Smooth muscle cell (in vitro differentiated cells): Measurements from ENCODE around the gene ITGB7. TPM values are rescaled to one million over a fixed set of nuclear protein-coding genes. Genes with fewer than 3 reads are reported as not detected.
A peak's percentile ranks its signal among the peaks of the same experiment; 100 is the strongest.

Experiments used
- DNase-seq: peaks from one replicate; lab custom pipeline; 2025; ENCODE audit not compliant: unreplicated experiment; lab: John Stamatoyannopoulos, UW
- H2AFZ ChIP-seq: fragments of 200-600 bp; sonication (generic); 2 replicates; pipeline ENCODE4 v1.6.0; 2016; ENCODE audit warnings: antibody characterized with exemption, low read depth, mild to moderate bottlenecking
- H3F3A ChIP-seq: fragments of 200-600 bp; sonication (generic); 2 replicates; pipeline ENCODE4 v1.6.0; 2017; ENCODE audit warnings: antibody characterized with exemption, low read depth
- H3K27ac ChIP-seq: fragments of 200-600 bp; sonication (generic); 2 replicates; pipeline ENCODE4 v1.5.1; 2016; ENCODE audit warnings: low read depth, mild to moderate bottlenecking
- H3K27me3 ChIP-seq: fragments of 200-600 bp; sonication (generic); 2 replicates; pipeline ENCODE4 v1.6.1; 2016; ENCODE audit warnings: low read depth, mild to moderate bottlenecking
- H3K36me3 ChIP-seq: fragments of 200-600 bp; sonication (generic); 2 replicates; pipeline ENCODE4 v1.5.1; 2016; ENCODE audit warnings: low read depth
- H3K4me1 ChIP-seq: fragments of 200-600 bp; sonication (generic); 2 replicates; pipeline ENCODE4 v1.5.1; 2016; ENCODE audit warnings: low read depth
- H3K4me2 ChIP-seq: fragments of 200-600 bp; sonication (generic); 2 replicates; pipeline ENCODE4 v1.6.0; 2016; ENCODE audit warnings: mild to moderate bottlenecking
- H3K4me3 ChIP-seq: fragments of 200-600 bp; sonication (generic); 2 replicates; pipeline ENCODE4 v1.5.1; 2016; ENCODE audit warnings: mild to moderate bottlenecking
- H3K79me2 ChIP-seq: fragments of 200-600 bp; sonication (generic); 2 replicates; pipeline ENCODE4 v1.6.0; 2016; ENCODE audit warnings: low read depth, mild to moderate bottlenecking
- H3K9ac ChIP-seq: fragments of 200-600 bp; sonication (generic); 2 replicates; pipeline ENCODE4 v1.6.0; 2016; ENCODE audit warnings: low read depth
- H3K9me3 ChIP-seq: fragments of 200-600 bp; sonication (generic); replicated peaks from 2 replicates; pipeline ENCODE4 v1.5.1; 2016; ENCODE audit warnings: low read depth
- H4K20me1 ChIP-seq: fragments of 200-600 bp; sonication (generic); 2 replicates; pipeline ENCODE4 v1.6.0; 2016; ENCODE audit warnings: low read depth
- WGBS: methylation state at CpG from one replicate; pipeline ENCODE4 v1.1.7; 2016; ENCODE audit warnings: low lambda C conversion rate; 5-methylcytosine and 5-hydroxymethylcytosine counted together
- polyA plus RNA-seq: library from polyadenylated mRNA; unstranded; fragments of >200 nt; fragmentation: Nextera tagmentation; extraction: Ambion mirVana; gene quantifications from 2 replicates; pipeline ENCODE4 v1.2.1, GENCODE V29; 2016
- total RNA-seq: library from RNA; depleted of rRNA; stranded (reverse); fragments of >200 nt; gene quantifications from 2 replicates; pipeline ENCODE4 v1.2.3, GENCODE V29; 2014
- TF ChIP-seq, protein P1 (sequence below): fragments of 200-600 bp; sonication (generic); IDR thresholded peaks from 2 replicates; pipeline ENCODE4 v1.5.1; 2017; ENCODE audit warnings: borderline replicate concordance, mild to moderate bottlenecking, antibody characterized with exemption; ENCODE audit not compliant: insufficient read depth, poor library complexity, severe bottlenecking

Gene ITGB7
- total and polyA plus RNA-seq, 2 experiments from 2014 or later = 5.8 TPM; not detected in 1

DNA sequence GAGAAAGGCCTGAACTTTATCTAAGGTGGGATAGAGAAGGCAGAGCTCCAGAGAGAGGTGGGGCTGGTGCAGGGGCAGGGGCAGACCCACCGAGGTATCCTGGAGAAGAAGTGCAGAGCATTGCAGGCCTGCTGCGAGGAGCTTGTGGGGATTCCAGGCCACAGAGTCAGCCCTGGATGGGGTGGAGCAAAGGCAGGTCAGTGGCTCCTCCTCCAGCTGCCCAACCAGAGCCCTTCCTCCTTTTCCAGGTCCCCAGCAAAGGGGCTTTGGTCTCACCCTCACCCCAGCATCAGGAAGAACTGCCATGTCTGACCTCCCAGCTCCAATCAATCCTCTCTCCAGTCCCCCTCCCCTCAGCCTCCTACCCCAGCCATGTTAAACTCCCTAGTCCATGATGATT, 46.4 kb downstream of the ITGB7 start:
- H3K4me1 ChIP-seq = no peaks in the 10 kb centered on the region
- H4K20me1 ChIP-seq = no peaks in the 10 kb centered on the region
- WGBS = 65% methylated on average over 2 of the region's 2 CpGs
- no peaks in the 10 kb centered on the region for H3K79me2 ChIP-seq
- no peak overlapping the region for H3K9ac ChIP-seq
- no peaks in the 10 kb centered on the region for H3K27me3 ChIP-seq
- no peaks in the 10 kb centered on the region for H3K9me3 ChIP-seq
- H3F3A ChIP-seq = no peaks in the 10 kb centered on the region
- DNase-seq = no peak
- H3K27ac ChIP-seq = no peak overlapping the region
- no peak overlapping the region for H3K4me2 ChIP-seq
- TF ChIP-seq, protein P1, sequence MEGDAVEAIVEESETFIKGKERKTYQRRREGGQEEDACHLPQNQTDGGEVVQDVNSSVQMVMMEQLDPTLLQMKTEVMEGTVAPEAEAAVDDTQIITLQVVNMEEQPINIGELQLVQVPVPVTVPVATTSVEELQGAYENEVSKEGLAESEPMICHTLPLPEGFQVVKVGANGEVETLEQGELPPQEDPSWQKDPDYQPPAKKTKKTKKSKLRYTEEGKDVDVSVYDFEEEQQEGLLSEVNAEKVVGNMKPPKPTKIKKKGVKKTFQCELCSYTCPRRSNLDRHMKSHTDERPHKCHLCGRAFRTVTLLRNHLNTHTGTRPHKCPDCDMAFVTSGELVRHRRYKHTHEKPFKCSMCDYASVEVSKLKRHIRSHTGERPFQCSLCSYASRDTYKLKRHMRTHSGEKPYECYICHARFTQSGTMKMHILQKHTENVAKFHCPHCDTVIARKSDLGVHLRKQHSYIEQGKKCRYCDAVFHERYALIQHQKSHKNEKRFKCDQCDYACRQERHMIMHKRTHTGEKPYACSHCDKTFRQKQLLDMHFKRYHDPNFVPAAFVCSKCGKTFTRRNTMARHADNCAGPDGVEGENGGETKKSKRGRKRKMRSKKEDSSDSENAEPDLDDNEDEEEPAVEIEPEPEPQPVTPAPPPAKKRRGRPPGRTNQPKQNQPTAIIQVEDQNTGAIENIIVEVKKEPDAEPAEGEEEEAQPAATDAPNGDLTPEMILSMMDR = no peak
- H3K4me3 ChIP-seq = no peak overlapping the region
- no peak overlapping the region for H2AFZ ChIP-seq
- H3K36me3 ChIP-seq = no peaks in the 10 kb centered on the region

DNA sequence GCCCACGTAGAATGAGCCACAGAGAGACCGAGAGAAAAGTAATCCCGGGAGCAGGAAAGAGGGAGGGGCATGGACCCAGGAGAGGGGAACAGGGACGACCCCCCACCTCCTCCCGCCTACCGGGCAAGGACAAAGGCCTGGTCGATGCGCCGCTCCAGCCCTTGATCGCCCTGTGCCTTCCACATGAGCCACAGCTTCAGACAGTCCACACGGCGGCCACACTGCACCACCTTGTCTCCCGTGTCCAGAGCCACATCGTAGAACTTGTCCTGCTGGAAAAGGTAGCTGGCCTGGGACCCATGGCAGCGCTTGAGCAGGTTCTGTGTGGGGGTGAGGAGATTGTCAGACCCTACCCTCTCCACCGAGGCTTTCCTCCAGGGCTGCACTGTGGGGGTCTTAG, 47.1 kb downstream of the ITGB7 start:
- Histone ChIP-seq H3F3A (no peaks in the 10 kb centered on the region), H3K4me3 (no peak overlapping the region), H3K4me2 (no peak overlapping the region), H3K4me1 (no peaks in the 10 kb centered on the region), H3K27me3 (no peaks in the 10 kb centered on the region), H3K9me3 (no peaks in the 10 kb centered on the region), H3K79me2 (no peaks in the 10 kb centered on the region), H2AFZ (no peak overlapping the region), H4K20me1 (no peaks in the 10 kb centered on the region), H3K9ac (no peak overlapping the region), H3K36me3 (no peaks in the 10 kb centered on the region), H3K27ac (no peak overlapping the region)
- TF ChIP-seq, protein P1 = no peak
- 88% methylated on average over 16 of the region's 16 CpGs for whole genome bisulfite sequencing
- DNase-seq = no peak

DNA sequence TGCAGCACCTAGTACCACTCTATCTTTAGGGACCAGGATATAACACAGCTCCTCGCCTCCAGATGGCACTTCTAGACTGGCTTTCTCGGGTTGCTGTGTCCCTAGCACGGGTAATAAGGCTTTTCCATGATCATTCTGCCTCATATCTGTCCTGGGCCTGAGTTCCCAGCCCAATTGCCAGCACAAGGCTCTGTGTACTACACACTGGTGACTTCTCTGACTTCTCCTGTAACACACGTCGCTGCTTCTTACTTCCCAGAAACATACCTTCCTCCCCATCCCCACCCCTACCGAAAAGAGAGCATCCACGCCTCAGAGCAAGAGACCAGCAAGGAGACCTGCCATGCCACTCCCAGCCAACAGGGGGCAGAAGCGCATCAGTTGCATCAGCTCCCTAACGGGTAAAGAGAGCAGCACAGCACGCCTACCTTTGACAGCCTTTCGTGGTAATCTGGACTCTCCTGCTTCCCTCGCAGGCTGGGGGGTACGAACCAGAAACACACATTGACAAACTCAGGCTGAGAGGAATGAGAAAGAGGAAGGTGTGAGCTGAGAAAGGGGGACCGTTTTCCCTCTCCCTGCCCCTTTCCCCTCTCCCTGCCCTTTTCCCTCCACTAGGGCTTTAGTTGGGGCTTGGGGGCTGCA, 47.7 kb downstream of the ITGB7 start:
- Histone ChIP-seq H4K20me1 (no peaks in the 10 kb centered on the region), H3K4me3 (no peak overlapping the region), H3K27me3 (no peaks in the 10 kb centered on the region), H3K4me2 (no peak overlapping the region), H3K79me2 (no peaks in the 10 kb centered on the region), H3F3A (no peaks in the 10 kb centered on the region), H3K36me3 (no peaks in the 10 kb centered on the region), H3K4me1 (no peaks in the 10 kb centered on the region), H3K27ac (no peak overlapping the region), H3K9ac (no peak overlapping the region), H2AFZ (peak overlapping the region; percentile 77), H3K9me3 (no peaks in the 10 kb centered on the region)
- TF ChIP-seq, protein P1 = peak; percentile 95
- DNase-seq = peak; percentile 55
- WGBS = 20% methylated on average over 14 of the region's 14 CpGs

DNA sequence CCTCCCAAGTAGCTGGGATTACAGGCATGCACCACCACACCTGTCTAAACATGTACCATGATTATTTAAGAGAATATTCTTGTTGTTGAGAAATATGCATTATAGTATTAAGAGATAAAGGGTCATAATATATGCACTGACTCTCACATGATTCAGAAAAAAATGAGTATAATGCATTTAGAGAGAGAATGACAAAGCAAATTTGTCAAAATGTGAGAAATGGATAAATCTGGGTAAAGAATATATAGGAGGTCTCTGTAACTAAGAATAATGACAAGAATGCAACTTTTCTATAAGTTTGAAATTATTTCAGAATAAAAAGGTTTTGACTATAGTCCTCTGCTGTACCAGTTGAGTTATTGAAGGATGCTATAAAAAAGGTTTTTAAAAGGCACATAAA, 54.7 kb downstream of the ITGB7 start:
- Histone ChIP-seq H3K4me3 (no peak overlapping the region), H3K9ac (no peak overlapping the region), H4K20me1 (no peaks in the 10 kb centered on the region), H3K27me3 (no peaks in the 10 kb centered on the region), H3K4me2 (no peak overlapping the region), H3F3A (no peaks in the 10 kb centered on the region), H3K79me2 (no peaks in the 10 kb centered on the region), H3K36me3 (no peaks in the 10 kb centered on the region), H2AFZ (no peak overlapping the region), H3K9me3 (no peaks in the 10 kb centered on the region), H3K4me1 (no peaks in the 10 kb centered on the region), H3K27ac (no peak overlapping the region)
- TF ChIP-seq, protein P1 = no peak
- no peak for DNase-seq
